A673 (cell line): ENCODE results near the gene KIAA0825. TPM values are rescaled to one million over a fixed set of nuclear protein-coding genes. Genes with fewer than 3 reads are reported as not detected.

Experiments
- BruUV-seq: library from RNA; stranded (reverse); fragments of 400-500 nt; replicated peaks from 2 replicates; lab custom pipeline; 2021; lab: Mats Ljungman, UMichigan
- CTCF ChIA-PET: fragments of 300-600 bp; sonication (Branson Sonifier 250); formaldehyde crosslinking; loops from one replicate; lab custom pipeline; 2022; ENCODE audit warnings: antibody characterized with exemption; lab: Charles Lee
- POLR2A ChIA-PET: fragments of 300-600 bp; sonication (Branson Sonifier 250); formaldehyde crosslinking; loops from one replicate; lab custom pipeline; 2022; ENCODE audit warnings: antibody characterized with exemption; ENCODE audit not compliant: low non-redundant PET; lab: Charles Lee
- DNase-seq: peaks from one replicate; pipeline ENCODE4 v3.0.0-alpha.2; 2015; ENCODE audit warnings: low spot score
- H3K27ac ChIP-seq: fragments of 200-600 bp; sonication (generic); 2 replicates; pipeline ENCODE4 v1.5.1; 2016; ENCODE audit warnings: mixed run types, low read depth, mild to moderate bottlenecking, mixed read lengths, antibody characterized with exemption, low read length; ENCODE audit not compliant: poor library complexity, severe bottlenecking
- H3K27me3 ChIP-seq: fragments of 200-600 bp; sonication (generic); replicated peaks from 2 replicates; pipeline ENCODE4 v1.6.1; 2017; ENCODE audit warnings: mixed run types, low read depth, mild to moderate bottlenecking, mixed read lengths, antibody characterized with exemption, low read length; ENCODE audit not compliant: insufficient read depth, poor library complexity
- H3K36me3 ChIP-seq: fragments of 200-600 bp; sonication (generic); 2 replicates; pipeline ENCODE4 v1.6.1; 2016; ENCODE audit warnings: mixed run types, mild to moderate bottlenecking, mixed read lengths, antibody characterized with exemption, low read length; ENCODE audit not compliant: insufficient read depth, poor library complexity, severe bottlenecking
- H3K4me1 ChIP-seq: fragments of 200-600 bp; sonication (generic); 2 replicates; pipeline ENCODE4 v1.6.1; 2017; ENCODE audit warnings: mixed run types, mild to moderate bottlenecking, mixed read lengths, antibody characterized with exemption, low read length; ENCODE audit not compliant: insufficient read depth, poor library complexity, severe bottlenecking
- H3K4me3 ChIP-seq: fragments of 200-600 bp; sonication (generic); 2 replicates; pipeline ENCODE4 v1.5.1; 2016; ENCODE audit warnings: low read depth, mixed run types, mild to moderate bottlenecking, mixed read lengths, low read length; ENCODE audit not compliant: poor library complexity, severe bottlenecking
- H3K9me3 ChIP-seq: fragments of 200-600 bp; sonication (generic); 2 replicates; pipeline ENCODE4 v1.6.1; 2016; ENCODE audit warnings: mixed run types, low read depth, mild to moderate bottlenecking, mixed read lengths, antibody characterized with exemption, low read length; ENCODE audit not compliant: poor library complexity, severe bottlenecking
- CTCF ChIP-seq: fragments of 300-800, 200-600 bp; sonication (generic); conservative IDR thresholded peaks from 2 replicates; pipeline ENCODE4 v1.5.1; 2017; ENCODE audit warnings: low read depth, mild to moderate bottlenecking, antibody characterized with exemption, low read length, moderate library complexity, mixed read lengths
- EZH2 ChIP-seq: fragments of 200-600 bp; sonication (generic); IDR thresholded peaks from 2 replicates; pipeline ENCODE4 v1.6.1; 2017; ENCODE audit warnings: borderline replicate concordance, low read depth, mild to moderate bottlenecking, mixed read lengths, antibody characterized with exemption, low read length; ENCODE audit not compliant: poor library complexity, severe bottlenecking
- intact Hi-C: fragments of 100-400 bp; cut with micrococcal nuclease; formaldehyde crosslinking; loops from one replicate; pipeline ENCODE4 v1.10.0; 2022; ENCODE audit not compliant: unreplicated experiment
- total RNA-seq: library from RNA; stranded (reverse); gene quantifications from 2 replicates; pipeline ENCODE4 v1.2.3, GENCODE V29; 2021

Gene KIAA0825
- total RNA-seq, 1 experiment from 2014 or later, result 1.2 TPM

DNA sequence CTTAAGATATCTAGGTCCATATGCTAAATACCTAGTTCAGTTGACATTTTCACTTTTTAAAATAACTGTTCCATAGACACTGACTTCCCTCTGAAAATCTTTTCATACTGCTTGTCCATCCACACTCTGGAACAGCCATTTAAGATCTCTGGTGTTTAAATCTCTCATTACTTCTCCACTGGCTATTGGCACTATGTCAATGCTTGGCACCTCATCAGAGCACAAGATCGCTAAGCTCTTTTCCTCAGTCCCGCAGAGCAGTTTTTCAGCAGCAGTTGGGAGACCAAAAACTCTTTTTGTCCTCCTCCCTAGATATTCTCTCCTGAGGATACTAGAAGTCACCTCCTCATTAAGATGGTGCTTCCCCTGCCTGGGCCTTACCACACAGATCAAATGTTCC is 172.7 kb downstream of the KIAA0825 start:
- H3K4me1 ChIP-seq, result no peaks in the 10 kb centered on the region
- no peak overlapping the region for H3K27ac ChIP-seq
- DNase-seq, result no peak
- no peak overlapping the region for H3K4me3 ChIP-seq
- H3K9me3 ChIP-seq, result no peaks in the 10 kb centered on the region
- intact Hi-C loops, result no loop called here
- no TSS peak for BruUV-seq
- no peaks in the 10 kb centered on the region for H3K27me3 ChIP-seq
- TF ChIP-seq EZH2 (no peak), CTCF (no peak)
- POLR2A ChIA-PET, result no interaction called here
- CTCF ChIA-PET, result no interaction called here
- no peaks in the 10 kb centered on the region for H3K36me3 ChIP-seq

DNA sequence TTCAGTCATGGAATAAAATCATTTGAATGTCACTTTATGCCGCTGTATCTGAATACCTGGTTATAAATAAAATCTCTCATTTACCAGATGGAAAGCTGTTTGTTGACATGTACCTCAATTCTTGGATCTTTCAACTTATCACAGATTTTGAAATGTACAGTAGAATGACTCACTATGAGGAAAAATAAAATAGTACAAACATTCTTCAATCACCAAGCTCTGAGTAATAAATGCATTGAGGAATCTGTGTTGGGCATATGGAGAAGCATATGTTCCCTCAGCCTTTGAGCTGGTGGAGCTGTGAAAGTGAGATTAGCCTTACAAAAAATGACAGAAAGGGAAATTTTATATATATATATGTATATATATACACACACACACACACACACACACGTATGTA is 175.4 kb downstream of the KIAA0825 start:
- no peak for DNase-seq
- Histone ChIP-seq H3K27me3 (no peaks in the 10 kb centered on the region), H3K9me3 (no peaks in the 10 kb centered on the region), H3K36me3 (no peaks in the 10 kb centered on the region), H3K4me3 (no peak overlapping the region), H3K27ac (no peak overlapping the region), H3K4me1 (no peaks in the 10 kb centered on the region)
- intact Hi-C loops, result no loop called here
- ChIA-PET CTCF (no interaction called here), POLR2A (no interaction called here)
- no peak for TF ChIP-seq CTCF
- no peak for TF ChIP-seq EZH2
- BruUV-seq, result no TSS peak

GRCh38 chr5:94442076-94442475 is 176.3 kb downstream of the KIAA0825 start:
- POLR2A ChIA-PET, result no interaction called here
- BruUV-seq, result no TSS peak

More at GRCh38 chr5:94442076-94442475, 176.3 kb downstream of the KIAA0825 start:
- CTCF ChIA-PET, result no interaction called here
- Histone ChIP-seq H3K36me3 (no peaks in the 10 kb centered on the region), H3K4me3 (no peak overlapping the region), H3K4me1 (no peaks in the 10 kb centered on the region), H3K27me3 (no peaks in the 10 kb centered on the region), H3K9me3 (no peaks in the 10 kb centered on the region), H3K27ac (no peak overlapping the region)
- intact Hi-C loops, result no loop called here
- no peak for TF ChIP-seq EZH2
- no peak for TF ChIP-seq CTCF
- DNase-seq, result no peak
